H1 (cell line): ENCODE results near the gene YIPF1. TPM values are rescaled to one million over a fixed set of nuclear protein-coding genes. Genes with fewer than 3 reads are reported as not detected.
"Not testable (repeated sequence)": the region's sequence is repeated elsewhere in the genome, so short reads cannot be mapped to it uniquely, and the experiment has no call there.

Experiments
- CTCF ChIA-PET: fragments of 300-600 bp; sonication (Branson Sonifier 250); formaldehyde crosslinking; loops from one replicate; lab custom pipeline; 2021; ENCODE audit not compliant: partially characterized antibody; lab: Charles Lee
- POLR2A ChIA-PET: fragments of 300-600 bp; sonication (Branson Sonifier 250); formaldehyde crosslinking; loops from one replicate; lab custom pipeline; 2021; ENCODE audit warnings: inconsistent platforms; ENCODE audit not compliant: partially characterized antibody; lab: Charles Lee
- DNase-seq, 2 experiments: peaks; one replicate each; pipeline versions ENCODE4 v3.0.0 to v3.0.0-alpha.2; 2010 to 2022; ENCODE audit warnings: low spot score in 2 of 2, low read depth in 1 of 2, mixed read lengths in 1 of 2
- FAIRE-seq: peaks from 2 replicates; lab custom pipeline; 2011; peaks lifted over from hg19 to GRCh38; lab: Jason Lieb, UNC
- H2AFZ ChIP-seq: 2 replicates; pipeline ENCODE4 v1.8.1; 2012; ENCODE audit warnings: low read length, inconsistent platforms
- H2AK5ac ChIP-seq: 2 replicates; pipeline ENCODE4 v1.6.1; 2013; ENCODE audit warnings: low read depth, low read length
- H2BK120ac ChIP-seq: replicated peaks from 2 replicates; pipeline ENCODE3; 2013; ENCODE audit warnings: low read depth, low read length, inconsistent platforms
- H2BK12ac ChIP-seq: 2 replicates; pipeline ENCODE4 v1.6.1; 2013; ENCODE audit warnings: low read depth, low read length
- H2BK15ac ChIP-seq: 2 replicates; pipeline ENCODE4 v1.6.1; 2013; ENCODE audit warnings: low read length
- H2BK20ac ChIP-seq: 2 replicates; pipeline ENCODE4 v1.6.1; 2013; ENCODE audit warnings: low read length
- H2BK5ac ChIP-seq: 2 replicates; pipeline ENCODE4 v1.6.1; 2013; ENCODE audit warnings: low read depth, low read length
- H3K14ac ChIP-seq: 2 replicates; pipeline ENCODE4 v1.6.1; 2013; ENCODE audit warnings: inconsistent platforms; ENCODE audit not compliant: insufficient read length
- H3K18ac ChIP-seq: 2 replicates; pipeline ENCODE4 v1.6.1; 2013; ENCODE audit warnings: low read length; ENCODE audit errors: extremely low read depth
- H3K23ac ChIP-seq: 2 replicates; pipeline ENCODE4 v1.6.1; 2013; ENCODE audit warnings: inconsistent platforms; ENCODE audit not compliant: insufficient read length
- H3K23me2 ChIP-seq: 2 replicates; pipeline ENCODE4 v1.6.1; 2013; ENCODE audit warnings: low read depth, low read length
- H3K27ac ChIP-seq: 2 replicates; pipeline ENCODE4 v1.6.1; 2011; ENCODE audit warnings: low read depth, low read length, inconsistent platforms
- H3K27me3 ChIP-seq, 4 experiments: replicated peaks in 1 of 4; 1 replicate in 1 of 4; 2 replicates in 3 of 4; pipeline versions ENCODE4 v1.6.1 to v1.8.1; 2011 to 2013; ENCODE audit warnings: low read length in 3 of 4, mild to moderate bottlenecking in 3 of 4, inconsistent platforms in 2 of 4, mixed read lengths in 2 of 4, moderate library complexity in 1 of 4; ENCODE audit not compliant: control insufficient read depth in 3 of 4, insufficient read depth in 3 of 4; ENCODE audit errors: extremely low read depth in 1 of 4
- H3K36me3 ChIP-seq, 4 experiments: 2 replicates each; pipeline versions ENCODE4 v1.6.1 to v1.8.1; 2011 to 2013; ENCODE audit warnings: mild to moderate bottlenecking in 4 of 4, low read length in 3 of 4, moderate library complexity in 2 of 4, control low read depth in 1 of 4, inconsistent platforms in 1 of 4; ENCODE audit not compliant: insufficient read depth in 4 of 4, control insufficient read depth in 2 of 4
- H3K4ac ChIP-seq: replicated peaks from 2 replicates; pipeline ENCODE3; 2013; ENCODE audit warnings: low read length, low read depth, mixed read lengths, inconsistent platforms; ENCODE audit not compliant: insufficient read length
- H3K4me1 ChIP-seq, 4 experiments: replicated peaks in 1 of 4; 1 replicate in 1 of 4; 2 replicates in 3 of 4; pipeline versions ENCODE4 v1.6.1 to v1.8.1; 2011 to 2013; ENCODE audit warnings: low read length in 3 of 4, inconsistent platforms in 2 of 4, mixed read lengths in 1 of 4; ENCODE audit not compliant: insufficient read depth in 4 of 4, control insufficient read depth in 3 of 4
- H3K4me2 ChIP-seq, 2 experiments: 2 replicates each; pipeline versions ENCODE4 v1.6.1 to v1.8.1; 2011 to 2013; ENCODE audit warnings: low read depth in 2 of 2, low read length in 2 of 2, control low read depth in 1 of 2, inconsistent platforms in 1 of 2, mild to moderate bottlenecking in 1 of 2; ENCODE audit not compliant: insufficient read depth in 1 of 2
- H3K4me3 ChIP-seq, 4 experiments: fragments of 200-600, 300-600 bp in 1 of 4; sonication (generic), shearing (Covaris generic), sonication (Bioruptor Twin) in 1 of 4; 2 replicates each; pipeline versions ENCODE4 v1.5.1 to v1.8.1; 2011 to 2016; ENCODE audit warnings: low read length in 4 of 4, low read depth in 3 of 4, control low read depth in 2 of 4, inconsistent platforms in 2 of 4, mild to moderate bottlenecking in 2 of 4, mixed read lengths in 1 of 4, moderate library complexity in 1 of 4; ENCODE audit not compliant: insufficient read depth in 2 of 4; ENCODE audit errors: extremely low read depth in 1 of 4
- H3K56ac ChIP-seq: replicated peaks from 2 replicates; pipeline ENCODE3; 2013; ENCODE audit warnings: low read depth, mild to moderate bottlenecking, mixed read lengths, low read length, inconsistent platforms; ENCODE audit not compliant: insufficient read length
- H3K79me1 ChIP-seq: 2 replicates; pipeline ENCODE4 v1.6.1; 2013; ENCODE audit warnings: low read depth, low read length, control low read depth
- H3K79me2 ChIP-seq, 2 experiments: 2 replicates each; pipeline versions ENCODE4 v1.6.1 to v1.8.1; 2012 to 2013; ENCODE audit warnings: low read length in 2 of 2, mild to moderate bottlenecking in 2 of 2, inconsistent platforms in 1 of 2; ENCODE audit not compliant: insufficient read depth in 2 of 2, control insufficient read depth in 1 of 2
- H3K9ac ChIP-seq, 4 experiments: replicated peaks in 1 of 4; 1 replicate in 1 of 4; 2 replicates in 3 of 4; pipeline versions ENCODE4 v1.6.1 to v1.8.1; 2011 to 2013; ENCODE audit warnings: low read depth in 3 of 4, low read length in 3 of 4, control low read depth in 2 of 4, mild to moderate bottlenecking in 2 of 4, moderate library complexity in 2 of 4, inconsistent platforms in 1 of 4; ENCODE audit errors: extremely low read depth in 1 of 4
- H3K9me3 ChIP-seq, 2 experiments: 2 replicates each; pipeline versions ENCODE4 v1.6.1 to v1.8.1; 2012 to 2013; ENCODE audit warnings: mild to moderate bottlenecking in 2 of 2, moderate library complexity in 2 of 2, control low read depth in 1 of 2, inconsistent platforms in 1 of 2, low read depth in 1 of 2, low read length in 1 of 2, mixed read lengths in 1 of 2; ENCODE audit not compliant: insufficient read depth in 2 of 2
- H4K20me1 ChIP-seq, 2 experiments: replicated peaks in 1 of 2; 2 replicates each; pipeline versions ENCODE3 to v1.8.1; 2011 to 2013; ENCODE audit warnings: inconsistent platforms in 2 of 2, low read length in 2 of 2, mild to moderate bottlenecking in 1 of 2; ENCODE audit not compliant: insufficient read depth in 2 of 2, control insufficient read depth in 1 of 2
- H4K5ac ChIP-seq: 2 replicates; pipeline ENCODE4 v1.6.1; 2013; ENCODE audit warnings: low read length, low read depth, mixed read lengths, inconsistent platforms; ENCODE audit not compliant: insufficient read length
- H4K8ac ChIP-seq: 2 replicates; pipeline ENCODE4 v1.8.0; 2013; ENCODE audit warnings: mild to moderate bottlenecking, moderate library complexity, low read length, inconsistent platforms; ENCODE audit not compliant: insufficient read depth; ENCODE audit errors: extremely low read depth
- H4K91ac ChIP-seq: replicated peaks from 2 replicates; pipeline ENCODE3; 2013; ENCODE audit warnings: low read length, mixed read lengths, inconsistent platforms; ENCODE audit not compliant: insufficient read length
- MAX ChIP-seq: IDR thresholded peaks from 2 replicates; pipeline ENCODE4 v1.6.1; 2012; ENCODE audit warnings: inconsistent platforms
- WGBS, 2 experiments: shearing (Covaris generic) in 1 of 2; methylation state at CpG; one replicate each; pipeline versions ENCODE4 v1.1.6 to v1.1.7; 2013 to 2015; ENCODE audit warnings: low lambda C conversion rate in 2 of 2, mixed read lengths in 2 of 2, inconsistent platforms in 1 of 2, low coverage in 1 of 2, missing lambda C conversion rate in 1 of 2; ENCODE audit not compliant: insufficient replicate concordance in 2 of 2, insufficient coverage in 1 of 2, insufficient read length in 1 of 2; ENCODE audit errors: extremely low coverage in 1 of 2, missing lambda C conversion rate in 1 of 2; 5-methylcytosine and 5-hydroxymethylcytosine counted together
- polyA plus RNA-seq, 7 experiments: library from polyadenylated mRNA; depleted of rRNA in 3 of 7; stranded (reverse) in 5 of 7; unstranded in 2 of 7; fragments of >200 nt in 5 of 7; fragments of 200-250 nt in 2 of 7; gene quantifications; 1 replicate in 5 of 7; 2 replicates in 1 of 7; 4 replicates in 1 of 7; pipeline versions ENCODE4 v1.2.1 to v1.2.3, GENCODE V29; 2011 to 2013; ENCODE audit warnings: missing spikeins in 2 of 7, mixed read lengths in 2 of 7
- total RNA-seq: library from RNA; stranded (reverse); fragmentation: NEBNext Ultra II Directional; extraction: Animal tissue kit (Norgen Biotek cat#: 25700); gene quantifications from 2 replicates; pipeline ENCODE4 v1.2.1, GENCODE V29; 2021

Gene YIPF1
- total and polyA plus RNA-seq, 2 of the 8 experiments (the other 6 are each of a cell fraction or from before 2014, with no cell fraction given) = 31.8 to 53.7 TPM

GRCh38 chr1:53819387-53819786, 70.2 kb downstream of the YIPF1 start (continued):
- TF ChIP-seq MAX = no peak

GRCh38 chr1:53816584-53816983, 73.0 kb downstream of the YIPF1 start:
- H3K23me2 ChIP-seq, H2BK5ac ChIP-seq, H3K14ac ChIP-seq, H3K18ac ChIP-seq, FAIRE-seq, H3K4me2 ChIP-seq, H3K4me1 ChIP-seq, H2AFZ ChIP-seq, H3K4ac ChIP-seq, H3K56ac ChIP-seq, H3K9ac ChIP-seq, H4K8ac ChIP-seq, H3K27me3 ChIP-seq, H4K5ac ChIP-seq, H3K4me3 ChIP-seq, H3K27ac ChIP-seq, DNase-seq, H2BK20ac ChIP-seq, H2BK12ac ChIP-seq, H3K9me3 ChIP-seq, CTCF ChIA-PET, H3K79me1 ChIP-seq, H4K20me1 ChIP-seq, H2AK5ac ChIP-seq, H3K23ac ChIP-seq, H2BK120ac ChIP-seq, H2BK15ac ChIP-seq, H4K91ac ChIP-seq: not testable (repeated sequence)
- 94% methylated on average over 1 of the region's 1 CpG; no CpG with 5 or more reads in 1 of the 2 experiments for WGBS, 2 experiments
- POLR2A ChIA-PET = interaction anchor here (1.0 kb wide), 1 partner anchor 9 kb away, joined by 3 read pairs; no protein-coding TSS in a partner anchor
- Histone ChIP-seq H3K36me3 (peaks cover 0 to 18% (median 8%) of the 10 kb centered on the region in 4 experiments; a peak in 4 of 8 replicates), H3K79me2 (peaks cover 0 to 16% of the 10 kb centered on the region in 2 experiments; a peak in 2 of 4 replicates)
